ENCODE results near the gene NPEPL1.
"Not testable (repeated sequence)": the region's sequence is repeated elsewhere in the genome, so short reads cannot be mapped to it uniquely, and the experiment has no call there.

Gene NPEPL1

GRCh38 chr20:58712806-58713731 is 20.5 kb downstream of the NPEPL1 start:
- DNase-seq (ENCODE audit: low spot score) = no peak

DNA sequence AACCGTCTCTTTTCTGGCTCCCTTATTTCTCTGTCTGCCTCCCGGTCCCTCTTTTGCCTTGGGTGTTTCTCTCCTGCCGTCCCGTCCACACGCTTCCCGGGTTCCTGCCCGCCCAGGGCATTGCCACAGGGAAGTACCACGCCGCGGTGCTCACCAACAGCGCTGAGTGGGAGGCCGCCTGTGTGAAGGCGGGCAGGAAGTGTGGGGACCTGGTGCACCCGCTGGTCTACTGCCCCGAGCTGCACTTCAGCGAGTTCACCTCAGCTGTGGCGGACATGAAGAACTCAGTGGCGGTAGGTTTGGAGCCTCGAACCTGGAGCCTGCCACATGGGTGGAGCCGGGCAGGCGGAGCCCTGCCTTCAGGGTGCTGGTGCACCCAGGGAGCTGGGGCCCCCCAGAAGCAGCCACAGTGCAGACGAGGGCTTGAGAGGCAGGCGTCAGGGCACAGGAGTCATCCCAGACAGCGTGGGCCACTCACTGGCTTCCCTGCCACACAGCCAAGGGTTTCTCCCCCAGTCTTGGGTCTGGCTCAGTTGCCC is 21.3 kb downstream of the NPEPL1 start:
- no peak for DNase-seq (ENCODE audit: low spot score)

GRCh38 chr20:58714340-58714922 is 21.8 kb downstream of the NPEPL1 start:
- DNase-seq (ENCODE audit: low spot score) = peak; percentile 4

DNA sequence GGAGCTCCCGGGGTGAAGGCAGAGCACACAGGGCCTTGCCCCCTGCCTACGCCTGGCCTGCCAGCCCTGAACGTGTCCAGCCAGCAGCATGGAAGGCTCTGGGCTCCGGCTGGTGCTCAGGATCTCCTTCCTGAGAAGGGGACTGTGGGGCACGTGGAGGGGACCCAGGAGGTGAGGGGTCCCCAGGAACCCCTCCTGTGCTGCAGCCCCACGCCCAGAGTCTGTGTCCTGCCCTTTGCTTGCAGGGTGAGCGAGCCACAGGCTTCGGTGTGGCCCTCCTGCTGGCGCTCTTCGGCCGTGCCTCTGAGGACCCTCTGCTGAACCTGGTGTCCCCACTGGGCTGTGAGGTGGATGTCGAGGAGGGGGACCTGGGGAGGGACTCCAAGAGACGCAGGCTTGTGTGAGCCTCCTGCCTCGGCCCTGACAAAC is 22.3 kb downstream of the NPEPL1 start:
- peak; percentile 10 for DNase-seq (ENCODE audit: low spot score)

GRCh38 chr20:58715391-58715800 is 22.8 kb downstream of the NPEPL1 start:
- DNase-seq (ENCODE audit: low spot score) = peak; percentile 8

GRCh38 chr20:58715801-58716475 is 23.3 kb downstream of the NPEPL1 start:
- peak; percentile 10 for DNase-seq (ENCODE audit: low spot score)

DNA sequence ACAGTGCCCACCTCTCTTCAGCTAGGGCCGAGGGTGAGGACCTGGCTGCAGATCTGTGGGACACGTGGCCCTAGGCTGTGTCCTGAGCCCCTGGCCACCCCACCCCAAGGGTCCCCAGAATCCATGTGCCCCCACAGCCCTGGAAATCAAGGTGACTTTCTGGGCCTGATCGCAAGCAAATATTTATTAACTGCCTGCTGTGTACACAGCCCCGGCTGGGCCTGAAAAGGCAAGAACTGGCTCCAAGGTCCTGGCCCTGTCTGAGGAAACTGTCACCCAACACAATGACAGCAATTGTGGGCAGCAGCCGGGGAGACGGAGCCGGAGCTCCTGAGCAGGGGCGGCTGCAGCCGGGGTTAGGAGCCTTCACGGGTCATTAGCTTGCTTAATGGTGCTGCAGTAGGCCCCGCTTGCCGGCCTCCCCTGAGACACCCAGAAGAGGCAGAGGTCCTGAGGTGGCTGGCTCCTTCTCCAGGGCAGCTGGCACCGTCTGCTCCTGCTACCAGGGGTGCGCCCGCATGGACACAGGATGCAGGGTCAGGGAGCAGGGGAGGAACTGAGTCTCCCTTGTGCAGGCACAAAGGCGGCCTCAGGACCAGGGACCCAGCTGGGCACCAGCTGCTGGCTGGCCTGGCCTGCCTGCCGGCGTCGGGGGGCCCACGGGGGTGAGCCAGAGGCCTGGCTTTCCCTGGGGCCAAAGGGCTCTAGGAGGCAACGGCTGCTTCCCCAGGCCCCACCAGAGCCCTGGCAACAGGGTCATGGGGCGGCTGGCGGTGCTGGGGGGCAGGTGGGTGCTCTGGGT is 24.1 kb downstream of the NPEPL1 start:
- DNase-seq (ENCODE audit: low spot score) = peak; percentile 61

DNA sequence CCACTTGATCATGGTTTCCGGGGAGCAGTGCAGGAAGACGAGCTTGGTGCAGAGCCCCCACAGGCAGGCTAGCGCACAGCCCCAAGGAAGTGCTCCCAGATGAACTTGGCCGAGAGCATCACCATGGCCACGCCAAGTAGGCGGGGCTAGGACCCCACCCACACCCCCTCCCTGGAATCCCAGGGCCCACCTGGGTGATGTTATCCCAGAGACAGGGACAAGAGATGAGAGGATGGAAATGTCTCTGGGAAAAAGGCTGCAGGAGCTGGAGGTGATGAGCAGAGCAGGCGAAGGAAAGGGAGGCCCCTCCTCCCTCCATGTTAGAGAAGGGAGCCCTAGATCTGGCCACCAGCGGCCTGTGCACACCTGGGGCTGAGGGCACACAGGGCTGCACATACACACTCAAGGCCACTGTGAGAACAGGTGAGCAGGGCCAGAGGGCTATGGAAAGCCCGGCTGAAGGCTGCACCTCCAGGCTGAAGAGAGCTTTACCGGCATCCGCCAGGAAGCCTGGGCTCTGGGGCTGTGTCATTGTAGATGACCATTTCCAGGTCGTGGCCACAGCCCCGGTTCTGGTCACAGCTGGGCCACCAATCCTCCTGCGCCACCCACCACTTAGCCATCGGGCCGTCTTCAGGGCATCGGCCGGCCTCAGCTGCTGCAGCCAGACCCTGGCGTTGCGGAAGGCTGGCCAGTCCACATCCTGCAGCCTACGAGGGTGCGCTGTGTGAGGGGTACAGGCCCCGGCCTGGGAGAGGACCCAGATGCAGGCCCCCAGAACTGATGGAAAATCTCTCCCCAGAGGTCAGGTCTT is 24.9 kb downstream of the NPEPL1 start:
- peak; percentile 67 for DNase-seq (ENCODE audit: low spot score)

GRCh38 chr20:58718121-58718563 is 25.5 kb downstream of the NPEPL1 start:
- DNase-seq (ENCODE audit: low spot score) = peak; percentile 12

GRCh38 chr20:58718729-58719128 is 26.1 kb downstream of the NPEPL1 start:
- DNase-seq (ENCODE audit: low spot score) = peak; percentile 3

DNA sequence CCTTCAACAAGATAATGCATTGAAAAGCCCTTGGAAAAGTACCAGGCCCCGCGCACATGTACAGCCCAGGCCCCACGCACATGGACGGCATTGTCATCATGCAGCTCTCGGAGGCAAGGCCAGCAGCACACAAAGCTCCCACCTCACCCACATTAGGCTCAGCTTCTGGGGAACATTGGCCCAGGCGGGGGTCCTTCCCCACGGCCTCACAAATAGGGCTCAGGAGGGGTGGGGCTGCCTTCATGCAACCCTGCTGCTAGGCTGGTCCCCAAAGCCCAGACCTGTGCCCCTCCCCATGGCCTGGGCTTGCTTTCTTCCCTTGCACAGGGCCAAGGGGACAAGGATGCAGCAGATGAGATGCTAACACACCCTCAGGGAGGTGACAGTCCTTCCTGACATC is 26.7 kb downstream of the NPEPL1 start:
- DNase-seq (ENCODE audit: low spot score) = peak; percentile 13

DNA sequence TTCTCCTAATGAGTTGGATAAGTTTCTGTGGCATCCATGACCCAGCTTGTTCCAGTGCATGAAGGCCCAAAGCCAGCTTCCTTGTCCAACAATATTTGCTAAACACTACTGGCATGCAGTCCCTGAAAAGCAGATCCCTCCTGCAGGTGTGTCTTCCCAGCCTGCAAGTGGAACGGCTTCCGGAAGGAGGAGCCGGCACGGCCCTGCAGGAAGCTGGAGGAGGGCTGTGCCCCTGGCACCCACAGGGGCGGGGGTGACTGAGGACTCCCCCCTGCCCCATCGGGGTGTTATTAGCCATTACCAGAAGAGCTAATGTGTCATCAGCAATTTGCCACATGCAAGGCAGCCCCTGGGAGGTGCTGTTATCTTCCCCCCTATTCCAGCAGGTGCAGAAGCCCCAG is 27.4 kb downstream of the NPEPL1 start:
- peak; percentile 8 for DNase-seq (ENCODE audit: low spot score)

GRCh38 chr20:58720890-58721289 is 28.3 kb downstream of the NPEPL1 start:
- no peak for DNase-seq (ENCODE audit: low spot score)

DNA sequence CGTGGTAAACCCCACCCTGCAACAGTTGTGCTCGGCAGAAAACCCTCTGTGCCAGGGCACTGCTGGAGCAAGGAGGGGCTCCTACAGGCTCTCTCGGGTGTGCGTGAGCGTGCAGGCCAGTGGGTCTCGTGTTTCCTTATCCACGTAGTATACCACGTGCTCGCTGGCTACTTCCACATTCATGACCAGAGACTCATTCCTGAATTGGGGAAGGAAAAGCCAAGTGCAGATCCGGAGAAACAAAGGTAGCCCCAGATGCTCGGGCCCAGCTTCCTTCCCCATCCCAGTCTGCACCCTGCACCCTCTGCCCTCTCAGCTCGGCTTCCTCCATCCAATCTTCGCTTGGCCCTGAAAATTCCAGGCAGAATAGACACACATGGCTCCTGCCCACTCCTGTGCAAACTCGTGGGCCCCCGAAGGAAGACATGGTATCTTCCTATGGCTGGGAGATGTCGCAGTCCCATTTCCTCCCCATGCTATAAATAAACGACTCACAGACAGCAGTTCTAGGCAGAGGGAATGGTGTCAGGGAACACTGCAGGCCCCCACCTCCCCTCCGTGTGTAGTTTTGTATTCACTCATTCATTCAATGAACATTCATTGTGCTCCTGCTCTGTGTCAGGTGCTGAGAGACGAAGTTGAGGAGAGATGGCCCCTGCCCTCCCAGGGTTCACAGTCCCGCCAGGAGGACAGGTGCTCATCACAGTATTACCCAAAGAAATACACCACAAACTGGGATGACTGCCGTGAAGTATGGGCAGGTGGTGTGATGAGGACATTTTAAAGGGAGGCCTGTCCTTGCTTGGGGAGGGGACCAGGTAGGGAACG is 29.6 kb downstream of the NPEPL1 start:
- no peak for DNase-seq (ENCODE audit: low spot score)

DNA sequence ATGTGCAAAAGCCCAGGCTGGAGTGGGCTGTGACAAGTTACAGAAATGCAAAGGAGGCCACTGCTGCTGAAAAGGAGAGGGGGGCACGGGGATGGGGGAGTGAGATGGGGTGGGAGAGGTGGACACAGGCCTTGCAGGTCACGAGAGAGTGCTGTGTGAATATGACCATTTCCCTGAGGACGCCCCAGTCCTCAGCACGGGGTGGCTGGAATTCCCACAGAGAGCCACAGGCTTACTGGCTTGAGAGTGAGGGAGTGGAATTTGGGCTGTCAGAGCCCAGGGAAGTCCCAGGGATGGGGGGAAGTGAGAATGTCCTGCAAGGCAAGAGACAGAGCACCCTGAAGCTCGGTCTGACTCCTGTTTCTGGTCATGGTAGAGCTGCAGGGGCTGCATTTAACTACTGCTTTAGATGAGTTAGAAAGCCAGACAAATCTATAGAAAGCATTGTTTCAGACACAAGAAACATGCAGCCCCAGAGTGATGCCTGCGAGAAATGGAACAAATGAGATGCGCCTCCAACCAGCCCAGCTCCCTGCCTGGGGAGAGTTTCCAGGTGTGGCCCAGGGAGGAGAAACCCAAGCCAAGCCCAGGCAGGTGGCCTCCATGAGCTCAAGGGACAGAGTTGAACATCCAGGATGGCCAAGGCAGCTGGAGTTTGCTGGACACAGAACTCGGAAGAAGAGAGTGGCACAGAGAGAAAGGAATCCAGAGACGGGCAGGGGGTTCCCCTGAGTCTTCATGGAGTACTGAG is 30.5 kb downstream of the NPEPL1 start:
- DNase-seq (ENCODE audit: low spot score) = no peak

- peak; percentile 9 for DNase-seq (ENCODE audit: low spot score)
These were observed 31.0 kb downstream of the NPEPL1 start for GRCh38 chr20:58723628-58723984.

GRCh38 chr20:58726156-58726555 is 33.6 kb downstream of the NPEPL1 start:
- DNase-seq (ENCODE audit: low spot score) = not testable (repeated sequence)

DNA sequence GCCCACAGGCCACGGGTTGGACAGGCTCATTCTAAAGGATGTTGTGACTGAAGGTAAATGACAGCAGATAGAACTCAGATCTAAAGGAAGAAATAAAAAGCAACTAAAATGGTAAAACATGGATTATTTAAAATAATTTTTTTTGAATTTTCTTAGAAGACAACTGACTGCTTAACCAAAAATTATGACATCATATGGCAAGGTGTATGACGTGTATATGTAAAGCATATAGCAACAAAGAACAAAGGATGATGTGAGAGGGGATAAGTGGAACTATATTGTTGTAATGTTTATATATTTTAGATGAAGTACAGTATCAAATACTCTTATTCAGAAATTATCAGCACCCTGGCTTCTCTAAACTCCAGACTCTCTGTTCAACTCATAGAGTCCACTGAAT is 38.6 kb downstream of the NPEPL1 start:
- DNase-seq (ENCODE audit: low spot score) = no peak

DNA sequence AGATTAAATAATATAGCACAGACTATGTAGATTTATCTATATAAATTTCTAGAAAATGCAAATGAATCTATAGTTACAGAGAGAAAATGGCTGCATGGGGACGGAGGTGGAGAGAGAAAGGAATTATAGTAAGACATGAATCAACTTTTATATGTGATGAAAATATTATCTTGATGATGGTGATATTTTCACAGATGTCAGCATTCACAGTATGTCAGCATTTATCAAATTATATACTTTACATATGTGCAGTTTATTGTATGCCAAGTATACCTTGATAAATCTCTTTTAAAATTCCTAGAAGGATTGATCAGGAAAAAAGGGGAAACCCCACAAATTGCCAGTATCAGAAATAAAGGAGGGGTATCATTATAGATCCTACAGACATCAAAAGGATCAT is 44.6 kb downstream of the NPEPL1 start:
- no peak for DNase-seq (ENCODE audit: low spot score)
